PFSK-1 (cell line): ENCODE results near the gene ADCY4.

Experiments used
- FOXP2 ChIP-seq: optimal IDR thresholded peaks from 2 replicates; pipeline ENCODE3; 2011; ENCODE audit warnings: borderline replicate concordance, control low read depth, inconsistent platforms; ENCODE audit not compliant: insufficient read depth; ENCODE audit errors: extremely low read length, extremely low read depth
- POLR2AphosphoS5 ChIP-seq: IDR thresholded peaks from 2 replicates; pipeline ENCODE4 v1.6.1; 2012; ENCODE audit warnings: low read depth, mild to moderate bottlenecking, control low read depth, low read length, moderate library complexity
- SIN3A ChIP-seq: IDR thresholded peaks from 2 replicates; pipeline ENCODE4 v1.6.1; 2012; ENCODE audit warnings: mild to moderate bottlenecking, low read length, moderate library complexity, borderline replicate concordance; ENCODE audit not compliant: insufficient read depth
- TAF1 ChIP-seq: IDR thresholded peaks from 2 replicates; pipeline ENCODE4 v1.6.1; 2012; ENCODE audit warnings: low read length, control low read depth, borderline replicate concordance; ENCODE audit not compliant: insufficient read depth
- TF ChIP-seq, protein P1 (sequence below), 2 experiments: IDR thresholded peaks; 2 replicates each; pipeline versions ENCODE4 v1.6.1 to v1.8.0; 2011 to 2012; ENCODE audit warnings: low read depth in 2 of 2, low read length in 2 of 2, control low read depth in 1 of 2, inconsistent platforms in 1 of 2, mild to moderate bottlenecking in 1 of 2, moderate library complexity in 1 of 2; ENCODE audit not compliant: insufficient read depth in 1 of 2

Gene ADCY4

DNA sequence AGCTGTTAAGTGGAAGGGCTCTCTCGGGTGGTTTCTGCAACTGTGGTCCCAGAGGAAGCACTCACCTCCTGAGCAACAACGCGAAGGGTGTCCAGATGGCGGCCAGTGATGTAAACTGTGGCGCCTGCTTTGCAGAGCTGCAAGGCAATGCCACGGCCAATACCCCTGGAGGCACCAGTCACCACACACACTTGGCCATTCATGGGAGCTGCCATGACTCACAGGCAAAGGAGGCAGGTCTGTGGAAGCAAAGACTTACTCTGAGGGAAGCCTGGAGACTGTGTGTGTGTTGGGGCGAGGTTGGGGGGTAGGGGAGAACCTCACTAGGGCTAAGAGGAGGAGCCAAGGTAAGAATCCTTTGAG, 36.0 kb downstream of the ADCY4 start:
- TF ChIP-seq POLR2AphosphoS5 = no peak
- TF ChIP-seq, protein P1, sequence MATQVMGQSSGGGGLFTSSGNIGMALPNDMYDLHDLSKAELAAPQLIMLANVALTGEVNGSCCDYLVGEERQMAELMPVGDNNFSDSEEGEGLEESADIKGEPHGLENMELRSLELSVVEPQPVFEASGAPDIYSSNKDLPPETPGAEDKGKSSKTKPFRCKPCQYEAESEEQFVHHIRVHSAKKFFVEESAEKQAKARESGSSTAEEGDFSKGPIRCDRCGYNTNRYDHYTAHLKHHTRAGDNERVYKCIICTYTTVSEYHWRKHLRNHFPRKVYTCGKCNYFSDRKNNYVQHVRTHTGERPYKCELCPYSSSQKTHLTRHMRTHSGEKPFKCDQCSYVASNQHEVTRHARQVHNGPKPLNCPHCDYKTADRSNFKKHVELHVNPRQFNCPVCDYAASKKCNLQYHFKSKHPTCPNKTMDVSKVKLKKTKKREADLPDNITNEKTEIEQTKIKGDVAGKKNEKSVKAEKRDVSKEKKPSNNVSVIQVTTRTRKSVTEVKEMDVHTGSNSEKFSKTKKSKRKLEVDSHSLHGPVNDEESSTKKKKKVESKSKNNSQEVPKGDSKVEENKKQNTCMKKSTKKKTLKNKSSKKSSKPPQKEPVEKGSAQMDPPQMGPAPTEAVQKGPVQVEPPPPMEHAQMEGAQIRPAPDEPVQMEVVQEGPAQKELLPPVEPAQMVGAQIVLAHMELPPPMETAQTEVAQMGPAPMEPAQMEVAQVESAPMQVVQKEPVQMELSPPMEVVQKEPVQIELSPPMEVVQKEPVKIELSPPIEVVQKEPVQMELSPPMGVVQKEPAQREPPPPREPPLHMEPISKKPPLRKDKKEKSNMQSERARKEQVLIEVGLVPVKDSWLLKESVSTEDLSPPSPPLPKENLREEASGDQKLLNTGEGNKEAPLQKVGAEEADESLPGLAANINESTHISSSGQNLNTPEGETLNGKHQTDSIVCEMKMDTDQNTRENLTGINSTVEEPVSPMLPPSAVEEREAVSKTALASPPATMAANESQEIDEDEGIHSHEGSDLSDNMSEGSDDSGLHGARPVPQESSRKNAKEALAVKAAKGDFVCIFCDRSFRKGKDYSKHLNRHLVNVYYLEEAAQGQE (IDR thresholded peaks at IDR 0.05; ENCODE audit: insufficient read depth in 1 of 2, low read depth in 2 of 2, low read length in 2 of 2) = no peak

- TF ChIP-seq POLR2AphosphoS5 = no peak
- no peak for TF ChIP-seq FOXP2
These were observed 37.5 kb downstream of the ADCY4 start for GRCh38 chr14:24297190-24297964.

- TF ChIP-seq, protein P1 (IDR thresholded peaks at IDR 0.05; ENCODE audit: insufficient read depth in 1 of 2, low read depth in 2 of 2, low read length in 2 of 2) = no peak
- TF ChIP-seq POLR2AphosphoS5 (no peak), FOXP2 (no peak), TAF1 (no peak), SIN3A (no peak)
These were observed 38.3 kb downstream of the ADCY4 start for GRCh38 chr14:24296341-24297157.

- TF ChIP-seq POLR2AphosphoS5 (no peak), SIN3A (no peak)
- TF ChIP-seq, protein P1 (IDR thresholded peaks at IDR 0.05; ENCODE audit: insufficient read depth in 1 of 2, low read depth in 2 of 2, low read length in 2 of 2) = no peak
These were observed 41.3 kb downstream of the ADCY4 start for GRCh38 chr14:24293525-24293924.

DNA sequence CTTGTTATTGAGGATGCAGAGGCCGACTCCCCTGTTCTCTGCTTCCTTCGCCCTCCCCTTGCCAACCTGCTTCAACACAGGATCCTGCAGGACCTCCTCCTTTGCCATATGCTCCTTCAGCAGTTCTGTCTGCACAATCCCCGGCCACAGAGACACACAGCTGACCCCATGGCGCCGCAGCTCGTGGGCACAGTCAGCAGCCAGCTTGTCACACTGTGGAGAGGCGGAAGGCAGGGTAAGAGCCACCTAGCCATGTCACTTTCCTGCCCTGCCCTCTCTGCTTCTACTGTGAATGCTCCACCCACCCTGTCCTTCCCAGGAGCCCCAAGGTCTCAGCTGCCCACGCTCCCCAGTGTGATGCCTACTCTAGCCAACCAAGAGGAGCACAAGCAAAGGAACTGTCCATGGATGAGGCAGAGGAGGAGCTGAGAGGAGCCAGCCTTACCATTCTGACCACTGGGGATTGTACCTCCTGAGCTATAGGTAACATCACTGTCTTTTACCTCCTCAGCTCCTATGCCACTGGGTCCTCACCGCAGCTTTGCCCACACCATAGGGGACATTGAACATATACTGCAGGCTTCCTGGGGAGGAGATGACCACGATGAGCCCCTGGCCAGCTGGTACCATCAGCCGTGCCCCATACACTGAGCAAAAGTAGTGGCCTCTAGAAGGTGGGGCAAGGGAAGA, 42.6 kb downstream of the ADCY4 start:
- TF ChIP-seq FOXP2 = no peak
- TF ChIP-seq SIN3A = no peak
- TF ChIP-seq TAF1 = no peak
- TF ChIP-seq POLR2AphosphoS5 = no peak
- TF ChIP-seq, protein P1 (IDR thresholded peaks at IDR 0.05; ENCODE audit: insufficient read depth in 1 of 2, low read depth in 2 of 2, low read length in 2 of 2) = no peak
